ENCODE measurements around the gene MIB2.
"Not testable (repeated sequence)": the region's sequence is repeated elsewhere in the genome, so short reads cannot be mapped to it uniquely, and the experiment has no call there.

The MIB2 gene

DNA sequence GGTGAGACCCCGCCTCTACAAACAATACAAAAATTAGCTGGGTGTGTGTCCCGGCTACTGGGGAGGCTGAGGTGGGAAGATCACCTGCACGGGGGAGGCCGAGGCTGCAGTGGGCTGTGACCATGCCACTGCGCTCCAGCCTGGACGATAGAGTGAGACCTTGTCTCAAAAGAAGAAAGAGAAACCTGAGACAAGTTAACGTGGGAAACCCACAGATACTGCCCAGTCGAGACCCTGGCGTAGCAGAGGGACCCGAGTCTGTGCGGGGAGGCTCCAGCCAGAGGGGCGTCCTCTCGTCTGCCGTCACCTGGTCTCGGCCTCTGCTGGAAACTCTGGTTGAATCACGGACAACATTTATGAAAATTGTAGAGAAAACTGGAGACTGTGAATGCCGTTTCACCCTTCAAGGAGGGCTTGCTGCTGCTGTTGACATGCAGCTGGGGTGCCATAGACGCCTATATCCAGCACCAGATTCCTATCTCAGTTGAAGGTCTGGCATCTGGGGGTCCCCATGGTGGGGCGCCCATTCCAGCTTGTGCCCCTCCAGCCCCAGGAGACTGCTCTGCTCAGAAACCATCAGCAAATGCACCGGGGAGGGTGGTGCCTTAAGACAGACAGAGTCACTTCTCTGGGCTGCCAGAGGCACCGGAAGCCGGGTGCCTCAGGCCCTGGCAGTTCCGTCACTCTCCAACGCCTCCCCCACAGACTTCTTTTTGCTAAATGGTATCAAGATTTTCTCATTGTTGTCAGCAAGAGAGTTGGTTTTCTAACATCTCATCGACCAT, 57.1 kb downstream of the MIB2 start:
- no peak for DNase-seq (ENCODE audit: low spot score)
- TF ChIP-seq, protein P1, sequence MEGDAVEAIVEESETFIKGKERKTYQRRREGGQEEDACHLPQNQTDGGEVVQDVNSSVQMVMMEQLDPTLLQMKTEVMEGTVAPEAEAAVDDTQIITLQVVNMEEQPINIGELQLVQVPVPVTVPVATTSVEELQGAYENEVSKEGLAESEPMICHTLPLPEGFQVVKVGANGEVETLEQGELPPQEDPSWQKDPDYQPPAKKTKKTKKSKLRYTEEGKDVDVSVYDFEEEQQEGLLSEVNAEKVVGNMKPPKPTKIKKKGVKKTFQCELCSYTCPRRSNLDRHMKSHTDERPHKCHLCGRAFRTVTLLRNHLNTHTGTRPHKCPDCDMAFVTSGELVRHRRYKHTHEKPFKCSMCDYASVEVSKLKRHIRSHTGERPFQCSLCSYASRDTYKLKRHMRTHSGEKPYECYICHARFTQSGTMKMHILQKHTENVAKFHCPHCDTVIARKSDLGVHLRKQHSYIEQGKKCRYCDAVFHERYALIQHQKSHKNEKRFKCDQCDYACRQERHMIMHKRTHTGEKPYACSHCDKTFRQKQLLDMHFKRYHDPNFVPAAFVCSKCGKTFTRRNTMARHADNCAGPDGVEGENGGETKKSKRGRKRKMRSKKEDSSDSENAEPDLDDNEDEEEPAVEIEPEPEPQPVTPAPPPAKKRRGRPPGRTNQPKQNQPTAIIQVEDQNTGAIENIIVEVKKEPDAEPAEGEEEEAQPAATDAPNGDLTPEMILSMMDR (IDR thresholded peaks at IDR 0.05; ENCODE audit: extremely low read depth, missing control alignments) = no peak

DNA sequence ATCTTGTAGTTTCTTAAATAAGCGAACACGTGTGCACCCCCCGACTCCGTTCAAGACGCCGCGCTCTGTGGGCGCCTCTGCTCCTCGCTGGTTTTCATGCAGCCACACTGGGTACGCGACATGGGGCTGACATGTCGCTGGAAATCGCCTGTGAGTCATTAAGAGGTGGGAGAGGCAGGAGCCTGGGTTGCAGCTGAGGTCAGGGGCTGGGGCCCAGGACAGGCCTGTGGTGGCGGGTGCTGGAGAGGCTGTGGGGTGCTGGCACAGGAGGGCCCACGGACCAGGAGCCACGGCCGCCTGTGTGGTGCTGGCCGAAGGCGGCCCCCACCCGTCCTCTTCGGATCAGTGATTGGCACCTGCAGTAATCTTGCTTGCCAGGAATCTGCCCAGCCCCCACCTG, 59.5 kb downstream of the MIB2 start:
- not testable (repeated sequence) for DNase-seq (ENCODE audit: low spot score)

DNA sequence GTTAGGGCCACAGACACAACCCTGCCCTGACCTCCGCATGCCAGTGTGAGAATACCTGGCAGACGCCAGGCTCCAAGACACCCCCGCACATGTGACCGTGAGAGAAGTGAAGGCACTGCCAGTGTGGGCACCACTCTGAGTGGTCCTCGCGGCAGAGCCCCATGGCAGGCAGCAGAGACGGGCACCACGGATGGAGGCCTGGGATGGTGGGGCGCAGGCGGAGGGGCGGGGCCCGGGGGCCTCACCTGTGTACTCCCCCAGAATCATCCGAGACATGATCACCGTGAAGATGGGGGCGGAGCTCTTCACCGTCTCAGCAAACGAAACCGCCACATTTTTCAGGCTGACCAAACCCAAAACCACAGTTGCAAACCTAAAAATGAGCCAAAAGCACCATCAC, 59.9 kb downstream of the MIB2 start:
- not testable (repeated sequence) for DNase-seq (ENCODE audit: low spot score)

DNA sequence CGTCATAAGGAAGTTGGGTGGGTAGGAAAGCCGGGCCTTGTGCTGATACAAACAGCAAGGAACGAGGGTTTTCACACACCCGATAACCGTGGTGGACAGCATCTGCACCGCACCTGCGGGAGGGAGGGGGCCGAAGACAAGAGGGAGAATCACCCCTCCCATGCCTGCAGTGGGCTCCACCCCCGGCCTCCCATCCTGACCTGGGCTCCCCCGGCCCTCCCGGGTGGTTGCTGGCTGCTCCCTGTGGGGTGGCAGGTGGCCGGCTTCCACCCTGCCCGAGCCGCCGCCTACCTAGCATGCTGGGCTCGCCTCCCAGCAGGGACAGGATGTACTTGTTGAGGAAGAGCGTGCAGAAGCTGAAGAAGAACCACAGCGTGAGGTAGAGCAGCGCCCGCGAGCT, 60.8 kb downstream of the MIB2 start:
- not testable (repeated sequence) for DNase-seq (ENCODE audit: low spot score)

DNA sequence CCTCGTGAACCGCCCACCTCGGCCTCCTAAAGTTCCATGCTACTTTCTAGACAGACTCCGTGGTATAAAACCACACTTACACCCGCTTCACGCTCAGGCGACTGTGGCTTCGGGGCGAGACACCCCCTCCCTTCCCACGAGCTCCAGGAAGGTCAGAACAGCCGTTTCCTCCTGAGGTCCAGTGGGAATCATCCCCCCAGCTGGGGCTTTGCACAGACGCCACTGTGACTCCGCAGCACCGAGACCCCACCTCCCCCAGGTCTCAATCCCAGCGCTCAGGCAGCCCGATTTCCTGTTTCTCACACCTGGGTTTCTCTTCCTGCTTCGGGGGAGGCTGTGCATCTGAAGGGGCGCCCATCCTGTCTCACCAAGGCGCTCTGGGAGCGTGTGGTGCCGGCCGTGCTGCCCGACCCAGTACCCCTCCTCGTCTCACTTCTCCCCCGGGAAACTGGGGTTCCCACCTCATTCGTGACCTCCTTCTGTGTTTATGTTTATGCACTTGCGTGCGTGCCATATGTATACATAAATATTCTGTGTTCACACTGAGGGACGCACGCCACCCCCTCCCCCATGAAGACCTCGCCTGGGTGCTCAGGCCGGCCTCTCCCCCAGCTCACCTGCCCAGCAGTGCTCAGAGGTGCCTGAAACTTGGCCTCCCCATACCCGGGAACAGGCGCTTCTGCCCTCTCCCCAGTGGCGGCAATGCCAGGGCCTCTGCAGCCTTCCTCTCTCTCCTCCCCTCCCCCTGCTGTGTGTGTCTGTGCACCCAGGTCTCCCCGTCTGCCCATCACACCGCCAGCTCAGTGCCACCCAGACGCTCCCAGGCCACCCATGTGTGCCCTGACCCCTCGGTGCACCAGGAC, 62.6 kb downstream of the MIB2 start:
- TF ChIP-seq, protein P1 (IDR thresholded peaks at IDR 0.05; ENCODE audit: extremely low read depth, missing control alignments) = no peak
- DNase-seq (ENCODE audit: low spot score) = peak; percentile 86

DNA sequence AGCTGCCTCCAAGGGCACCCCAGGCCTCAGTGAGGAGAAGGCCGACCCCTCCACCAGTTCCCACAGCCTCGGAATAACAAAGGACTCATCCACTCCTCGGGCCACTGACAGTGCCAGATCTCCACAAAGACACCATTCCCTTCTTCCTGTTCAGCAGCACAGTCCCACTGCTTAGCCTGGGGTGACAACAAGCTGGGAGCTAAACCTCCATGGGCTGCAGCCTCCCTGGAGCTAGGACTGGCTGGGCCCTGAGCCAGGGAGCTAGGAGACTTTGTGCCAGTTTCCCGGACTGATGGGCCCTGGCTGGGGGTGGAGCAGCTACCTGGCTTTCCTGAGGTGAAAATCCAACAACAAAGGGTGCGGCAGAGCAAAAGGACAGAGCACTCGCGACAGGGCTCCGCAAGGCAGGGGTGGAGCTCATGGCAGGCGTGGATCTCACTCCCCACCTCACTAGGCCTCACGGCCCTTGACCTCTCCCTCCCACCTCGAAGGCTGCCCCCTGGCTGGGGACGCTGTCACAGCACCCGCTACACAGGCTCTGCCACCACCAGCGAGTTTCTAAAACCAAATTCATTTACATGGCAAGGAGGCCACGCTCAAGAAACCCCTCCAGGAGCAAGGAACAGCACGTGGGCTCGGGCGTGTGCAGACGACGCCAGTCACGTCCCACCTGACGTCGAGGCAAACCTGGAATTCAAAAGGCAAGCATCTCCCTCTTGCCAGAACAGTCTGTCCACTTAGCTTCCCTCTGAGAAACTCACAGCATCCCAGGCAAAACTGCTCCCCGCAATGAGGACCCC, 63.5 kb downstream of the MIB2 start:
- TF ChIP-seq, protein P1 (IDR thresholded peaks at IDR 0.05; ENCODE audit: extremely low read depth, missing control alignments) = no peak

More for the DNA sequence above, 63.5 kb downstream of the MIB2 start:
- peak; percentile 72 for DNase-seq (ENCODE audit: low spot score)
